Fibroblast of the conjunctiva (primary cell): Measurements from ENCODE around the gene CXADR.
A peak's percentile ranks its signal among the peaks of the same experiment; 100 is the strongest.

ENCODE experiments used
- DNase-seq: peaks from one replicate; pipeline ENCODE4 v3.0.0-alpha.2; 2010; ENCODE audit warnings: low read depth

CXADR gene

DNA sequence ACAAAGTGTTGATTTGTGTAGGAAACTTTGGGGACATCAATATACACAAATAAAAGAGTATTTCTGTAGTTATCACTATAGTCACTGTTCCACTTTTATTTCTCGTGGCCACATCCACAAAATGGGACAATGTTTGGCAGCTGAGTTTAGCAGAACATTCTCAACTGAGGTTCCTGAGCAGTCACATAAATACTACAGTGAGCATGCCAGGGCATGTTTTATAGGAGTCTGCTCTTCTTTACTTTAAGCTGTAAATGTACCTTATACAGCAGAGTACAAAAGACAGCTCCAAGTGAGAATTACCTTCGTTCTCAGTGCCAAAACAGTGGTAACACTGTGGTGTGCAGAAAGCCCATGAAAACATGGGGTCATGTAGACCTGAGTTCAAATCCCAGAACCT is 94.8 kb downstream of the CXADR start:
- no peak for DNase-seq

GRCh38 chr21:17609681-17610080 is 96.8 kb downstream of the CXADR start:
- DNase-seq = no peak

GRCh38 chr21:17610911-17611310 is 98.1 kb downstream of the CXADR start:
- DNase-seq = no peak

- DNase-seq = peak; percentile 80
These were observed 98.7 kb downstream of the CXADR start for GRCh38 chr21:17611414-17612022.

- DNase-seq = no peak
These were observed 99.3 kb downstream of the CXADR start for GRCh38 chr21:17612023-17612564.

- peak; percentile 48 for DNase-seq
These were observed 99.9 kb downstream of the CXADR start, which contains the start of gene BTG3 for GRCh38 chr21:17612565-17613241. TSS of gene BTG3 (minus strand) at chr21:17612901. CDS start at chr21:17609144, 3,757 bp downstream.

DNA sequence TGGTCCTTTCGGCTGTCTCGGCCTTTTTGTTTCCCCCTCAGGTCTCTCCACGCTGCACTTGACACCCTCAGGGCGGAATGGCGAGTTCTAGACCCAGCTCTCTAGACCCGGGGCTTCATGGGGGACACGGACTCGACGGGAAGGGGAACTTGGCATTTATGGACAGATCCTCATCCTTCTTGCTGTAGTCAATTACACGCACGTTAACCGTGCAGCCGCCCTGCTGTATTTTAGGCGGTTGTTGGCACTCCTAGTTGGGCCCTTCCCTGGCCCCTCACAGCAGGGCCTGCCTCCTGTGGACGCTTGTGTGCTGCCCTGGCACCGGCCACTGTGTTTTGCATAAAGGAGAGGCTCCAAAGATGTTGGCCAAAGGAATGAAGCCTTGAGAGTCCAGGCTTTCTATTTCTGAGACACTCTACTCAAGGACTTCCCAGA is 100.4 kb downstream of the CXADR start:
- no peak for DNase-seq

GRCh38 chr21:17616831-17617230 is 104.0 kb downstream of the CXADR start:
- no peak for DNase-seq

DNA sequence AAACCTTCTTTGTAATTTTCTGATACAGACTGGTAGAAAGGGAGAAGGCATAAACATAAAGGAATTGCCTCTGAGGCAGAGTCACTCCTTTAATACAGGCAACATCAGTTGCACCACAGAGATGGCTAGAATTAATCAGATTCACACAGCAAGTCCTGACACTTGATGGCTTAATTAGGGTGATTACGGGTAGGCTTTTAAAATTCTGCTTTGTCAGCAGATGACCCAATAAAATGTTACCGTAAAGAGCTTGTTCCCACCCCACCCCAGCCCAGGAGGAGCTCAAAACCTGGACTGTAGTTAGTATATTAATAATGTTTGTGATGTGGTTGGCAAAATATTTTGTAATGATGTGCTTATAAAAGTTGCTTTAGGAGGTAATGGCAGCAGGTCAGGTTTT is 109.2 kb downstream of the CXADR start:
- no peak for DNase-seq

GRCh38 chr21:17631195-17631594 is 118.4 kb downstream of the CXADR start:
- no peak for DNase-seq

- DNase-seq = no peak
These were observed 123.9 kb downstream of the CXADR start for GRCh38 chr21:17636711-17637110.

- DNase-seq = no peak
These were observed 128.0 kb downstream of the CXADR start for GRCh38 chr21:17640821-17641220.
